Measurements from ENCODE around the gene RIMKLA. TPM values are rescaled to one million over a fixed set of nuclear protein-coding genes. Genes with fewer than 3 reads are reported as not detected.

The RIMKLA gene
- total RNA-seq, 1 experiment from 2014 or later = 8.3 TPM

- H3K4me3 Mint-ChIP-seq = no peak overlapping the region
- CTCF ChIA-PET = no interaction called here
- TF ChIP-seq E2F5 (CRISPR knock-in tag; IDR thresholded peaks at IDR 0.05) = no peak
- no peak for TF ChIP-seq HMGXB4 (CRISPR knock-in tag; IDR thresholded peaks at IDR 0.05)
- TF ChIP-seq JAZF1 (CRISPR knock-in tag; IDR thresholded peaks at IDR 0.05) = no peak
- no peak for TF ChIP-seq TEAD1 (CRISPR knock-in tag; IDR thresholded peaks at IDR 0.05)
- TF ChIP-seq CREM (CRISPR knock-in tag; IDR thresholded peaks at IDR 0.05) = no peak
- TF ChIP-seq SP1 (CRISPR knock-in tag; conservative IDR thresholded peaks at IDR 0.05) = no peak
- no peak for TF ChIP-seq AR (CRISPR knock-in tag; IDR thresholded peaks at IDR 0.05)
- no peak for TF ChIP-seq ERG (CRISPR knock-in tag; IDR thresholded peaks at IDR 0.05)
- no peak for TF ChIP-seq MXD4 (CRISPR knock-in tag; IDR thresholded peaks at IDR 0.05; ENCODE audit: borderline replicate concordance)
- TF ChIP-seq TCF7 (CRISPR knock-in tag; IDR thresholded peaks at IDR 0.05; ENCODE audit: low read depth) = no peak
- no peak for TF ChIP-seq NFE2L1 (CRISPR knock-in tag; IDR thresholded peaks at IDR 0.05)
- TF ChIP-seq ZMAT4 (CRISPR knock-in tag; IDR thresholded peaks at IDR 0.05) = no peak
- TF ChIP-seq MYBL2 (CRISPR knock-in tag; IDR thresholded peaks at IDR 0.05) = no peak
- no peak for TF ChIP-seq USF2 (CRISPR knock-in tag; IDR thresholded peaks at IDR 0.05)
- TF ChIP-seq PRDM15 (CRISPR knock-in tag; IDR thresholded peaks at IDR 0.05) = no peak
- no peak for TF ChIP-seq ATF3 (CRISPR knock-in tag; conservative IDR thresholded peaks at IDR 0.05)
These were observed 89.1 kb downstream of the RIMKLA start for GRCh38 chr1:42469727-42470126.

More at GRCh38 chr1:42469727-42470126, 89.1 kb downstream of the RIMKLA start:
- POLR2A ChIA-PET = no interaction called here
- H3K9me3 Mint-ChIP-seq = no peaks in the 10 kb centered on the region
- ATAC-seq (no peak), DNase-seq (ENCODE audit: low spot score) (no peak)
- peaks cover 12% of the 10 kb centered on the region for H3K27me3 Mint-ChIP-seq (ENCODE audit: low read depth)
- no peak overlapping the region for H3K27ac Mint-ChIP-seq
- no peaks in the 10 kb centered on the region for H3K36me3 Mint-ChIP-seq
- no peaks in the 10 kb centered on the region for H3K4me1 Mint-ChIP-seq

Other genes with a start within 250 kb of the RIMKLA start
- not detected in 3 replicates for gene GUCA2B, start 227.4 kb upstream of the RIMKLA start, total RNA-seq (2021)
- gene GUCA2A, start 216.0 kb upstream of the RIMKLA start, total RNA-seq (2021) = not detected in 3 replicates
- 38.6 to 43.3 TPM (median 40.7 TPM) in 3 replicates for gene FOXJ3, start 45.6 kb upstream of the RIMKLA start, total RNA-seq (2021)
- gene ZMYND12, start 75.2 kb downstream of the RIMKLA start, total RNA-seq (2021) = 0.63 to 1.4 TPM (median 0.89 TPM) in 3 replicates
- 35.1 to 40.2 TPM (median 36.8 TPM) in 3 replicates for gene PPCS, start 75.8 kb downstream of the RIMKLA start, total RNA-seq (2021)
- gene CCDC30, start 82.5 kb downstream of the RIMKLA start, total RNA-seq (2021) = 0.71 to 2.1 TPM (median 0.92 TPM) in 3 replicates

Measured in WTC11 (cell line).